RPMI8226 (cell line): ENCODE data around the gene RRAGA.
"Not testable (repeated sequence)": the region's sequence is repeated elsewhere in the genome, so short reads cannot be mapped to it uniquely, and the experiment has no call there.

Experiments
- DNase-seq: peaks from one replicate; pipeline ENCODE4 v3.0.0-alpha.2; 2015

RRAGA gene, protein sequence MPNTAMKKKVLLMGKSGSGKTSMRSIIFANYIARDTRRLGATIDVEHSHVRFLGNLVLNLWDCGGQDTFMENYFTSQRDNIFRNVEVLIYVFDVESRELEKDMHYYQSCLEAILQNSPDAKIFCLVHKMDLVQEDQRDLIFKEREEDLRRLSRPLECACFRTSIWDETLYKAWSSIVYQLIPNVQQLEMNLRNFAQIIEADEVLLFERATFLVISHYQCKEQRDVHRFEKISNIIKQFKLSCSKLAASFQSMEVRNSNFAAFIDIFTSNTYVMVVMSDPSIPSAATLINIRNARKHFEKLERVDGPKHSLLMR

DNA sequence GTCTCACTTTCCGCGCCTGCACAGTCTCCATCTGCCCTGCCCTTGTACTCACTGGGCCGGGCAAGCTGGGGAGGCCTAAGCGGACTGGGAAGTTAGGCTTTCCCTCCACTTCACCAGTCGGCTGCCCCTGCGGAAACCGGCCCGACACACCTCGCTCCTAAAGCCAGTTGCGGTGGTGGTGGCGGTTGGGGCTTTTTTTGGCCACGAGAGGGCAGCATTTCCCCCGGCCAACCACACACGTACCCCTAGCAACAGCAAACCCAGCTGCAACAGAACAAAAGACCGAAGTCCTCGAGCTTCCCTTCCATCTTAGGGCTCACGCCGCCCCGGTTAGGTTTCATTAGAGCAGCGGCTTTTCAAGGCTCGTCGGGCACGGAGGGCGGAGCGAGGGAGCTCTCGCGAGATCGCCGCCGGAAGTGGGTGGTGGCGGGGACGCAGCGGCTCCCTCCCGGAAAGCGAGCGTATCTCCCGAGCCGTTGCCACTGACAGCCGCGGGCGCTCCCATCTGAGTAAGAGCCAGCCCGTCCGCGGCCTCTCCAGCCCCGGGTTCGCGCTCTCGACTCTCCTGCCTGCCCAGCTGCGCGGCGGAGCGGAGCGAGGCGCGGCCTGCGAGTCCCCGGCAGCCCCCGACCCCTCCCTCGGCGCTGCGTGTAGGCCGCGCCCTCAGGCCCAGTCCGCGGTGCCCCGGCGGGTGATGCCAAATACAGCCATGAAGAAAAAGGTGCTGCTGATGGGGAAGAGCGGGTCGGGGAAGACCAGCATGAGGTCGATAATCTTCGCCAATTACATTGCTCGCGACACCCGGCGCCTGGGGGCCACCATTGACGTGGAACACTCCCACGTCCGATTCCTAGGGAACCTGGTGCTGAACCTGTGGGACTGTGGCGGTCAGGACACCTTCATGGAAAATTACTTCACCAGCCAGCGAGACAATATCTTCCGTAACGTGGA, at the start of gene RRAGA:
TSS of gene RRAGA (plus strand) at position 462 of the 951 bp plus-strand sequence. CDS start at position 695, 233 bp downstream.
- peak; percentile 94 for DNase-seq

GRCh38 chr9:19000133-19000532, 49.1 kb upstream of the RRAGA start:
- DNase-seq: no peak

GRCh38 chr9:19009391-19009965, 39.7 kb upstream of the RRAGA start:
- DNase-seq: no peak

DNA sequence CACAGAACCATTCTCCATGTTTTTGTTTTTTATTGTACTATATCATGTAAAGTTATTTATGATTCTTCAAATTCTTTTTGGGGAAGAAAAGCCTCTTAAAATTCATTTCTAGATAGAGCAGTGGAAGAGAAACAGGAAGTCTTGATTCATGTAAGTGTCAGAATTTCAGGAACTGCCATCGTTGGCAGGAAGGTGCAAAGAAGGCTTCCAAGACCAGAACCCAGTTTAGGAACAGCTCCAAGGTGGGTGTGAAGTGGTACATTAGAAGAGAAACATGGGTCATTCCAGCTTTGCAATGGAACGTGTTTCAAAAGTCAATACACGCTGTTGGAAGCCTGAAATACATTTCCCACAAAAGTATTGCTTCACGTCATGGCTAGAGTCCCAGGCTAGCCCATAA, 31.0 kb upstream of the RRAGA start:
- DNase-seq: no peak

DNA sequence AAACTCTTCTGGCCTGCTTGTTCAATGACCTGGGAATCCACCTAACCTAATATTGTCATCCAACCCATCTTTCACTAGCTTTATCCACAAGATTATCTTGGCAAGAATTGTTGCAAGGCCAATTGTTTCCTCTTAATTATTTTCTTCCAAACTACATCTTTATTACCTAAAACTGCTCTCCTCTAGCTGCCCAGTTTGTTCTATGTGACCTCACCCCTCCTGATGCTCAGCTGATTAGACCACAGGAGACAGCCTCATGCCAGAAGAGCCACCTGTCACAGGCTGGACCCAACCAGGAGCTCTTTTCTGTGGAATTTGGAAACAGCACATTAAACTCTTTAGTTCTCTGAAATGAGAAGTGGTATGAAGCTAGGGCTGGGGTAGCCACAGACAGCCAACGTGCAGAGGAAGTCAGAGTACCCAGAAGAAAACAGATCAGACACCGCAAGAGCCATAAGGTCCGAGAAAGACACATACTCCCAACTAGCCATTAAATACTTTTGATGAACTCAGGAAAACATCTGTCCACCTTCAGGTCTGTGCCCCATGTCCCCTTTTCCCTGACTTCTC, 28.3 kb upstream of the RRAGA start:
- no peak for DNase-seq

DNA sequence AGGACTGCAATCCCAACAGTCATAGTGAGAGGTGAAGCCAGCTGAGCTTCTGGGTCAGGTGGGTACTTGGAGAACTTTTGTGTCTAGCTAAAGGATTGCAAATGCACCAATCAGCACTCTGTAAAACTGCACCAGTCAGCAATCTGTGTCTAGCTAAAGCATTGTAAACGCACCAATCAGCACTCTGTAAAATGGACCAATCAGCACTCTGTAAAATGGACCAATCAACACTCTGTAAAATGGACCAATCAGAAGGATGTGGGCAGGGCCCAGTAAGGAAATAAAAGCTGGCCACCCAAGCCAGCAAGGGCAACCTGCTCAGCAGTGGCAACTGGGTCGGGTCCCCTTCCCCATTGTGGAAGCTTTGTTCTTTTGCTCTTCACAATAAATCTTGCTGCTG, 27.6 kb upstream of the RRAGA start:
- not testable (repeated sequence) for DNase-seq

- no peak for DNase-seq
These were observed 27.0 kb upstream of the RRAGA start for GRCh38 chr9:19022206-19022605.

DNA sequence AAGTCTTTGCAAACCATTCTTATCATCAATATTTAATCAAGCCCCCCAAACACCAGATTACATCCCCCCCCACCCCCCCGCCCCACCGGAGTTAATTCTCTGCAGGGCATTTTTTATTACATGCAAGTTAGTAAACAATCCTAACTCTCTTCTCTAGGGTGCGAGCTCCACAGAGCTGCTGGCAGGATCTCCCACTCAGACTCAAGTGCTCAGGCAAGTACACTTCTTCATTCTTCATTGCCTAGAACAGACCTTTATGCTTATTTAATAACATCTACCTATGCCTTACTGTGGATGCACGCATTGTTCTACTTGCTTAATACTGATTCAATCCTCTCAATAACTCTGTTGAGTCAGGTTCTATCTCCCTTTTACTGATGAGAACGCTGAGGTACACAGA, 26.1 kb upstream of the RRAGA start:
- no peak for DNase-seq

DNA sequence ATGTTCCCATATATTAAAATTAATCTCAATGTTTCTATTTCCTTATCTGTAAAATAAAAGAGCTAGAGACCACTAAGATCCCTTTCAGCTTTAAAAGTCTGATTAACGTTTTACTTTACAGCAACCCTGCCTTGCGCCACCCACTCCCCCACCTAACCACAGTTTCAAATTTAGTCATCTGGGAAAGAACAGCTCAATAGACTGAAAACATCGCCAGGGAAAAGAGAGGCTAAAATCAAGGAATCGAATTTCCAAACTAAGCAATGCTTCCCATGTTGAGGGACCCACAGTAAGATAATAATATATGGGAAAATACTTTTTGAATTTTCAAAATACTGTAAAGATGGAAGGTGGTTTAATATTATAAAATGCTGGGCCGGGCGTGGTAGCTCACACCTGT, 22.9 kb upstream of the RRAGA start:
- DNase-seq: no peak

- DNase-seq: no peak
These were observed 21.4 kb upstream of the RRAGA start for GRCh38 chr9:19027825-19028224.

DNA sequence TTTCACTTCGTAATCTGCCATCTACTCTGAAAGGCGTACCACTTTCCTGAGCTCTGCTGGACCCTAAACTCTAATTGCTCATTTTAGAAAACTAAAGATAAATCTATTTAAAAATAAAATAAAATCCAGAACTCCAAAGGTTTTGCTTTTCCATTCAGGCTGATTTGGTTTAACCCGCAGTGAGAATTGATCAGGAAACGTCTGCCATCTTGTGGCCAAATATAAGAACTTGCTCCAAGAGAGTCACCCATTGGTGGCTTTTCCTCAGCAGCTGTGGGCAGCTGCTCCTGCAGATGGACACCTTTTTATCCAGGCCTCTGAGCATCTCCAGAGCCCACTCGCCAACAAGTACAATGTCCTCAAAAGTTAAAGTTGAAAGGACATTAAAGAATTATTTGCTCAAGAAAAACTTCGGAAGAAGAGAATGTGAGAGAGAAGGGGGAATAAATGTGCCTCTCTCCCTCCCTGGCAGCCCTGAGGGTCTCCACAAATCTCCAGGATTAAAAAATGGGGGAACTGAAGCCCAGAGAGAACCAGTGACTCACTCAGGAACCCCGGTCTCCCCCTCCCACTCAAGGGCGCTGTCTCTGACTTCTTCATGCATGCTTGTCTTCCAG, 20.3 kb upstream of the RRAGA start:
- DNase-seq: peak; percentile 54

- DNase-seq: no peak
These were observed 18.3 kb upstream of the RRAGA start for GRCh38 chr9:19030899-19031298.

GRCh38 chr9:19032406-19032805, 16.8 kb upstream of the RRAGA start:
- no peak for DNase-seq

DNA sequence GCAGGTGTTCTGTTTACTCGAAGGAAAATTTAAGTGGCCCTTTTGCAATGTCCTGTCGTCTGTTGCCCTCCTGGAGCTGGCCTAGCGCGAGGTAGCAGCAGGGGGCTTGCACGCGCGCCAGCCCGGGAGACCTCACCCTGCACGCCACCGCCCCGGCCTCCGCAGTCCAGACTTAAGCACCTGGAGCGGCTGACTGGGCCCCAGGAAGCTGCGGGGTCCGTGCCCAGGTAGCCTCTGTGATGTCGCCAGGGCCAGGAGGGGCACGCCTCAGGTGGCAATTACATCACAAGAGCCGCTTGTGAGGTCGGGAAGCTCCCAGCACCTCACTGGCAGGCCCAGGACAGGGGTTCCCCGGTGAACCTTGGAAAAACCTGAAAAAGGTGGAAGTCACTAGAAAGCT, 16.2 kb upstream of the RRAGA start, which contains the start of gene SAXO1:
TSS of gene SAXO1 (minus strand) at position 195 of the 400 bp plus-strand sequence. CDS start 301 bp downstream, outside the sequence.
- no peak for DNase-seq

GRCh38 chr9:19036611-19037010, 12.6 kb upstream of the RRAGA start:
- DNase-seq: no peak

DNA sequence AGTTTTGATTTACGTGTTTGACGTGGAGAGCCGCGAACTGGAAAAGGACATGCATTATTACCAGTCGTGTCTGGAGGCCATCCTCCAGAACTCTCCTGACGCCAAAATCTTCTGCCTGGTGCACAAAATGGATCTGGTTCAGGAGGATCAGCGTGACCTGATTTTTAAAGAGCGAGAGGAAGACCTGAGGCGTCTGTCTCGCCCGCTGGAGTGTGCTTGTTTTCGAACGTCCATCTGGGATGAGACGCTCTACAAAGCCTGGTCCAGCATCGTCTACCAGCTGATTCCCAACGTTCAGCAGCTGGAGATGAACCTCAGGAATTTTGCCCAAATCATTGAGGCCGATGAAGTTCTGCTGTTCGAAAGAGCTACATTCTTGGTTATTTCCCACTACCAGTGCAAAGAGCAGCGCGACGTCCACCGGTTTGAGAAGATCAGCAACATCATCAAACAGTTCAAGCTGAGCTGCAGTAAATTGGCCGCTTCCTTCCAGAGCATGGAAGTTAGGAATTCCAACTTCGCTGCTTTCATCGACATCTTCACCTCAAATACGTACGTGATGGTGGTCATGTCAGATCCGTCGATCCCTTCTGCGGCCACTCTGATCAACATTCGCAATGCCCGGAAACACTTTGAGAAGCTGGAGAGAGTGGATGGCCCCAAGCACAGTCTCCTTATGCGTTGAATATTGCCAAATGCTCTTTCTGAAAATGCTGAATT, 850 bp downstream of the RRAGA start:
- DNase-seq: peak; percentile 15

DNA sequence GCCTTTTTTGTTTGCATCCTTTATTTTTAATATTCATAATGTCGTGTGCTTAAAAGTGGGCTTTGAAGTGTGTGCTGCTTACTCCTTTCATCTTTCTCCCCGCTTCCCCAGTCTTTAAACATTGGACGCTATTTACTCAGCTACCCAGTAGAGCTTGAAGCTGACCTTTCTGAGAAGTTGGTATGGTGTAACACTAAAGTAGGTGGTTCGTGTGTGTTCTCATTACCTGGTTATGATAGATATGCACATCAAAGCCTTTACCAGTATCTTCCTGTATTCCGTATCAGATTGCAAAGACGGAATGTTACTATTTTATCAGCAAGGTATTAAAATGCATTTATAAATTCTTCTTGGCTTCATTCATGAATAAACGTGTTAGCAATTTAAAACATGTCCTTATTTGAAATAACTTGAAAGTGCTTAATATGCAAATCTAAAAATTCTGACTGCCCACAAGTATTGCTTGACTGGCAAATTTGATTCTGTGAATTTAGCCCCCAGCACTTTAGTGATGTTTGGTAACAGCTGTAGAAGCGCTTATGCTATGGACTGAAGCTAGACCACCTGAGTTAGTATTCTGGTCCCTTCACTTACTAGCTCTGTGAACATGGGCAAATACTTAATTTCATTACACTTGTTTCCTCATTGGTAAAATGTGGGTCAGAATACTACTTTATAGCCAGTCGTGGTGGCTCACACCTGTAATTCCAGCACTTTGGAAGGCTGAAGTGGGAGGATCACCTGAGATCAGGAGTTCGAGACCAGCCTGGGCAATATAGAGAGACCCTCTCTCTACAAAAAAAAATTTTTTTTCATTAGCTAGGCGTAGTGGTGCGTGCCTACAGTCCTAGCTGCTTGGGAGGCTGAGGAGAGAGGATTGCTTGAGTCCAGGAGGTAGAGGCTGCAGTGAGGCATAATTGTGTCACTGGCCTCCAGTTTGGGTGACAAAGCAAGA, 1.7 kb downstream of the RRAGA start:
- no peak for DNase-seq

GRCh38 chr9:19057033-19057432, 7.8 kb downstream of the RRAGA start:
- no peak for DNase-seq

GRCh38 chr9:19074229-19074628, 25.0 kb downstream of the RRAGA start:
- no peak for DNase-seq

DNA sequence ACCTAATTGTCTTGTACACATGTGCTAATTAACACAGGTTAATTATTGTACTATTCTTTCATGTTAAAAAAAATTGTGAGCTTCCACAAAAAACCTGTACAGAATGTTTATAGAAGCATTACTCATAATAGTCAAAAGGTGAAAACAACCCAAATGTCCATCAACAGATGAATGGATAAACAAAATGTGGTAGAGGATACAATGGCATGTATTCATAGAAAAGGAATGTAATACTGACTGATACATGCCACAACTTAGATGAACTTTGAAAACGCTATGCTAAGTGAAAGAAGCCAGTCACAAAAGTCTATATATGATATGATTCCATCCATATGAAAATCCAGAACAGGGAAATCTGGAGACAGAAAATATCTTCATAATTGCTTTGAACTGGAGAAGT, 25.6 kb downstream of the RRAGA start:
- no peak for DNase-seq

DNA sequence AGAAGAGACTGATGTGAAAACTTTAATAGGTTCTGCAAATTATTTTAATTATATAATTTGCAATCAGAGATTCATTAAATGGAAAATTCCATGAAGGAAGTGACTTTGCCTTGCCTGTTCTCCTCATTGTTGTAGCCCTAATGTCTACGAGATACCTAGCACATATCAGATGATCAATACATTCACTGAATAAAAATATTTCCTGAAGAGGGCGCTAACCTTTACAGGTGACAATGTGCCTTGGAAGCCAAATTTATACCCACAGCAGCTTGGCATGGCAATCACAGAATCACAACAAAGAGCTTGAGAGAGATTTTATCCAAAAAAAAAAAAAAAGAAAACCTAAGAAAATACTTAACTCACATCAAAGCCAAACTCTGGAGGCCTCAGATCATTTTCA, 36.1 kb downstream of the RRAGA start:
- DNase-seq: peak; percentile 17
